ENCODE data around the gene FBXO42. TPM values are rescaled to one million over a fixed set of nuclear protein-coding genes. Genes with fewer than 3 reads are reported as not detected.

FBXO42 gene
- total RNA-seq, 6 experiments from 2014 or later: 7.9 to 14.1 (median 10.2) TPM

DNA sequence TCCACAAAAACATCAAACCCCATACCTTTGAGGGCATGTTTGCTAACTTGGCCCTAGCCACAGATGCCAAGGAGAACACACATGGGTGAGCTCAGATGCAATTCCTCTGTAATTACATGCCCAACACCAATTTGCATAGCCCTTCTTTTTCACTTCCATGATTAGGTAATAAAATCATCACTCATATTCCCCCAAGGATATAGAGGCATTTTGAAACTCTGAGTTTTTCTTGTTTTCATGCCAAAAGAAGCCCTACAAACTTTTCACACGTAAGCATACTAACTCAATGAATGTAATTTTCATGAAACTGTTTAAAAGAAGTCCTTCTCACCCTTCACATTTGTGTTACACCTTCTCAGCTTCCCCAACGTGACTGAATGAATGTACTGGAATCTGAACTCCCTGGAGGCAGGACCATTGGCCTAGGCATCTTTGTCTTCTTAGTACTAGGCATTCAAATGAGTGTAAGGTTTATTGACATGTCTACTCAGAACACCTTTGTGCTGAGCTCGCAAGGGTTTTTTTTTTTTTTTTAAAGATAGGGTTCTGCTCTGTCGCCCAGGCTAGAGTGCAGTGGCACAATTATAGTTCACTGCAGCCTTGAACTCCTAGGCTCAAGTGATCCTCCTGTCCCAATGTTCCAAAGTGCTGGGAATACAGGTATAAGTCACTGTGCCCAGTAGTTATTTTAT, 31.0 kb downstream of the FBXO42 start:
- ATAC-seq (peak in 2 of 4 donors; percentile 18 to 28), DNase-seq (no peak)
- intact Hi-C loops (cut with DNase I): no loop called here
- 64% methylated on average over 4 of the region's 4 CpGs for WGBS (ENCODE audit: insufficient coverage, low coverage, low lambda C conversion rate, missing lambda C conversion rate)
- Histone ChIP-seq H3K27ac (no peak overlapping the region), H3K27me3 (no peaks in the 10 kb centered on the region), H3K4me1 (peaks cover 0 to 14% (median 0%) of the 10 kb centered on the region in 4 donors), H3K36me3 (no peaks in the 10 kb centered on the region), H3K9me3 (no peaks in the 10 kb centered on the region), H3K4me3 (no peak overlapping the region)
- no peak for TF ChIP-seq POLR2A (IDR thresholded peaks at IDR 0.05)
- TF ChIP-seq, protein P1, sequence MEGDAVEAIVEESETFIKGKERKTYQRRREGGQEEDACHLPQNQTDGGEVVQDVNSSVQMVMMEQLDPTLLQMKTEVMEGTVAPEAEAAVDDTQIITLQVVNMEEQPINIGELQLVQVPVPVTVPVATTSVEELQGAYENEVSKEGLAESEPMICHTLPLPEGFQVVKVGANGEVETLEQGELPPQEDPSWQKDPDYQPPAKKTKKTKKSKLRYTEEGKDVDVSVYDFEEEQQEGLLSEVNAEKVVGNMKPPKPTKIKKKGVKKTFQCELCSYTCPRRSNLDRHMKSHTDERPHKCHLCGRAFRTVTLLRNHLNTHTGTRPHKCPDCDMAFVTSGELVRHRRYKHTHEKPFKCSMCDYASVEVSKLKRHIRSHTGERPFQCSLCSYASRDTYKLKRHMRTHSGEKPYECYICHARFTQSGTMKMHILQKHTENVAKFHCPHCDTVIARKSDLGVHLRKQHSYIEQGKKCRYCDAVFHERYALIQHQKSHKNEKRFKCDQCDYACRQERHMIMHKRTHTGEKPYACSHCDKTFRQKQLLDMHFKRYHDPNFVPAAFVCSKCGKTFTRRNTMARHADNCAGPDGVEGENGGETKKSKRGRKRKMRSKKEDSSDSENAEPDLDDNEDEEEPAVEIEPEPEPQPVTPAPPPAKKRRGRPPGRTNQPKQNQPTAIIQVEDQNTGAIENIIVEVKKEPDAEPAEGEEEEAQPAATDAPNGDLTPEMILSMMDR (IDR thresholded peaks at IDR 0.05): no peak

DNA sequence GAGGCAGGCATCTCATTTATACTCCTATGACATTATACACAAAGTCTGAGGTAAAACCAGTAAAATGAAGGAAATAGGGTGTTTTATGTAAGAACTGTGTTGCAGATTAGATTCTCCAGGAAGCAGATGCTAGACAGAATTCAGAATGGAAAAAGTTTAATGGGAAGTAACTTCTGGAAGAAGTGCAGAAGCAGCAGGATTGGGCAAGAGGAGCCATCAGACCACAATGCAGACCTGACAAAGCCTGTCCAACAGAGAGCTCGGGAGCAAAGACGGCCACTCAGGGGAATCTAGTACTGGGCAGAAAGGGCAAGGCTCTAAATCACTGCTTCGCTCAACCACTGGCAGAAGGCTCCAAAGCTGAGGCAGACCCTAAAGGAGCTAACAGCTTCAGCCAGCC, 33.7 kb downstream of the FBXO42 start:
- WGBS (ENCODE audit: insufficient coverage, low coverage, low lambda C conversion rate, missing lambda C conversion rate): 29% methylated on average over 1 of the region's 3 CpGs
- no peak for DNase-seq
- intact Hi-C loops (cut with DNase I): no loop called here
- Histone ChIP-seq H3K27ac (no peak overlapping the region), H3K4me1 (peaks cover 0 to 14% (median 0%) of the 10 kb centered on the region in 4 donors), H3K27me3 (no peaks in the 10 kb centered on the region), H3K4me3 (no peak overlapping the region), H3K36me3 (peaks cover 0 to 15% (median 8%) of the 10 kb centered on the region in 4 donors), H3K9me3 (no peaks in the 10 kb centered on the region)
- TF ChIP-seq, protein P1 (IDR thresholded peaks at IDR 0.05): no peak
- no peak for TF ChIP-seq POLR2A (IDR thresholded peaks at IDR 0.05)
- peak; percentile 56 to 72 (median 59) for ATAC-seq

DNA sequence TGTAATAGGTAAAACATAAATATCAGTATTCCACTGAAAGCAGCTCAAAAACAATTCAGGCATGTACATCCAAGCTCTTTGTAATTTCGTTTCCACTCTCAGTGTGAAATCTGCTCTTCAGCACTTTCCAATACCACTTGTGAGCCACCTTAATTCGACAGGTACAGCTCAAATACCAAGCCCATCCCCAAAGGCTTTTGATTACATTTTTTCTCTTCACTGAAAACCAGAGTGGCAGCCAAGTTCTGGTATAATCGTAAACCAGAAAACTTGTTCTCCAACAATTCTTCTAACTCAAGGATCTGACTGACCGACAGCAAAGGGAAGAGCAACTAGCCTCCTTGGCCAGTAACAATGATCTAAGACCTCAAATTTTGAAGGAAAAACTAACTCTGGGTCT, 36.8 kb downstream of the FBXO42 start:
- Histone ChIP-seq H3K27ac (no peak overlapping the region), H3K4me1 (no peaks in the 10 kb centered on the region), H3K9me3 (no peaks in the 10 kb centered on the region), H3K36me3 (peaks cover 0 to 35% (median 13%) of the 10 kb centered on the region in 4 donors), H3K27me3 (no peaks in the 10 kb centered on the region), H3K4me3 (no peak overlapping the region)
- ATAC-seq (no peak), DNase-seq (no peak)
- intact Hi-C loops (cut with DNase I): no loop called here
- TF ChIP-seq, protein P1 (IDR thresholded peaks at IDR 0.05): no peak
- no peak for TF ChIP-seq POLR2A (IDR thresholded peaks at IDR 0.05)
- 55% methylated on average over 4 of the region's 4 CpGs for WGBS (ENCODE audit: insufficient coverage, low coverage, low lambda C conversion rate, missing lambda C conversion rate)

DNA sequence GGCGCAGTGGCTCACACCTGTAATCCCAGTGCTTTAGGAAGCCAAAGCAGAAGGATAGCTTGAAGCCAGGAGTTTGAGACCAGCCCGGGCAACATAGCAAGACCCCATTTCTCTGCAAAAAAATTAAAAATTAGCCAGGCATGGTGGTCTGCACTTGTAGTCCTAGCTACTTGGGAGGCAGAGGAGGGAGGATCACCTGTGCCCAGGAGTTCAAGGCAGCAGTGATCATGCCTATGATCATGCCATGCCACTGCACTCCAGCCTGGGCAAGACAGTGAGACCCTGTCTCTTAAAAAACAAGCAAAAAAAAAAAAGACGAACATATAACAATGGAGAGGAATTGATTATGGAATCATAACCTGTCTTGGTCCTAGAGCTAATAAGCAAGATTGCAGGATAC, 45.1 kb downstream of the FBXO42 start:
- H3K4me1 ChIP-seq: no peaks in the 10 kb centered on the region
- intact Hi-C loops (cut with DNase I): no loop called here
- WGBS (ENCODE audit: insufficient coverage, low coverage, low lambda C conversion rate, missing lambda C conversion rate): 90% methylated on average over 3 of the region's 3 CpGs
- H3K27ac ChIP-seq: no peak overlapping the region
- ATAC-seq (no peak), DNase-seq (no peak)
- no peaks in the 10 kb centered on the region for H3K9me3 ChIP-seq
- TF ChIP-seq, protein P1 (IDR thresholded peaks at IDR 0.05): no peak
- no peak for TF ChIP-seq POLR2A (IDR thresholded peaks at IDR 0.05)
- no peak overlapping the region for H3K4me3 ChIP-seq
- peaks cover 9 to 55% (median 20%) of the 10 kb centered on the region in 4 donors for H3K36me3 ChIP-seq
- no peaks in the 10 kb centered on the region for H3K27me3 ChIP-seq

Measured in right lobe of liver (tissue), 6 donors.